NB4 (cell line): ENCODE measurements around the gene LGR5.
A peak's percentile ranks its signal among the peaks of the same experiment; 100 is the strongest.

ENCODE experiments used
- DNase-seq: peaks from one replicate; pipeline ENCODE4 v3.0.0; 2010; ENCODE audit warnings: low read depth
- H3K4me3 ChIP-seq: one replicate; pipeline ENCODE4 v1.5.1; 2011; ENCODE audit warnings: mild to moderate bottlenecking, low read depth, low read length, moderate library complexity
- CTCF ChIP-seq: IDR thresholded peaks from one replicate; pipeline ENCODE4 v1.5.1; 2012; ENCODE audit warnings: low read depth, low read length
- MAX ChIP-seq: IDR thresholded peaks from 2 replicates; pipeline ENCODE4 v1.6.1; 2011; ENCODE audit warnings: low read depth, low read length
- MYC ChIP-seq: IDR thresholded peaks from 2 replicates; pipeline ENCODE4 v1.6.1; 2011; ENCODE audit warnings: low read depth, low read length
- POLR2A ChIP-seq: IDR thresholded peaks from 2 replicates; pipeline ENCODE4 v1.6.1; 2011; ENCODE audit warnings: mild to moderate bottlenecking; ENCODE audit not compliant: insufficient read length; ENCODE audit errors: extremely low read depth

LGR5 gene

GRCh38 chr12:71621938-71622337, 182.3 kb downstream of the LGR5 start:
- DNase-seq = no peak
- H3K4me3 ChIP-seq = no peak overlapping the region
- no peak for TF ChIP-seq MAX
- no peak for TF ChIP-seq CTCF
- no peak for TF ChIP-seq MYC
- TF ChIP-seq POLR2A = no peak

GRCh38 chr12:71625476-71625875, 185.9 kb downstream of the LGR5 start:
- no peak overlapping the region for H3K4me3 ChIP-seq
- no peak for TF ChIP-seq POLR2A
- no peak for TF ChIP-seq MAX
- TF ChIP-seq CTCF = no peak
- no peak for TF ChIP-seq MYC
- no peak for DNase-seq

- peak; percentile 67 for DNase-seq
- H3K4me3 ChIP-seq = no peak overlapping the region
- TF ChIP-seq MAX (no peak), MYC (no peak), POLR2A (no peak), CTCF (no peak)
These were observed 186.5 kb downstream of the LGR5 start for GRCh38 chr12:71626098-71626497.

- DNase-seq = no peak
- no peak overlapping the region for H3K4me3 ChIP-seq
- TF ChIP-seq CTCF = no peak
- no peak for TF ChIP-seq MYC
- TF ChIP-seq MAX = no peak
- no peak for TF ChIP-seq POLR2A
These were observed 187.2 kb downstream of the LGR5 start for GRCh38 chr12:71626768-71627167.

DNA sequence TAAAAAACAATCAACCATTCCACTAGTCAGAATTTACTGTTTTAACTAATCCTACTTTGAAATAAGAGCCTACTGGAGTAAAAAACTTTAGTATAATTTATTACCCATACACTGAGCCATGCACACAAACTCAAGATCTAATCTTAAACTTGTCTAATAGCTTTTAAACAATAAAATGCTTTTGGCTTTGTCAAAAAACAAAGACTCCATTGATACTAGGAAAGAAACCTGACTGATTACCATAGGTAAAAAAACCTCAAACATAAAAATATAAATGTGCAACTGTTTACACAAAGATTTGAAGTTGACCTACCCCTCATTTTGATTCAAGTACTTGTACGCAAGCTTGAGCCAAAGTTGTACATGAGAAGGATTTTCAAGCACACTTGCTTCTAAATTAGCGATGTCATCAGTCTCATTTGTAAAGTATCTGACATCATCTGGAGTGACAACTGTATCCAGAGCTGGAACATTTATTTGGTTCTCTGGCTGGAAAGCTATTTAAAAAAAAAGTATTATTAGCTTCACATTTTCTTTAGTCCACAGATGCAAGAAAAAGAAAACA, 187.9 kb downstream of the LGR5 start:
- H3K4me3 ChIP-seq = no peak overlapping the region
- no peak for DNase-seq
- TF ChIP-seq POLR2A (no peak), CTCF (no peak), MAX (no peak), MYC (no peak)
